ENCODE measurements around the gene ZNF629.

The ZNF629 gene

GRCh38 chr16:30764816-30765465 is 22.1 kb downstream of the ZNF629 start:
- no peak for DNase-seq (ENCODE audit: low spot score)
- no peak for TF ChIP-seq CTCF (IDR thresholded peaks at IDR 0.05)
- H3K27ac ChIP-seq, result no peak overlapping the region
- H3K4me3 ChIP-seq, result no peak overlapping the region

GRCh38 chr16:30764086-30764485 is 22.9 kb downstream of the ZNF629 start:
- Histone ChIP-seq H3K4me3 (no peak overlapping the region), H3K27ac (no peak overlapping the region)
- DNase-seq (ENCODE audit: low spot score), result no peak
- TF ChIP-seq CTCF (IDR thresholded peaks at IDR 0.05), result no peak

GRCh38 chr16:30762991-30763725 is 23.8 kb downstream of the ZNF629 start:
- TF ChIP-seq CTCF (IDR thresholded peaks at IDR 0.05), result no peak
- DNase-seq (ENCODE audit: low spot score), result no peak
- Histone ChIP-seq H3K4me3 (peak overlapping the region; percentile 92), H3K27ac (peak overlapping the region; percentile 90 to 97)

- peak within 1 kb of the TSS; percentile 92 for H3K4me3 ChIP-seq
- H3K27ac ChIP-seq, result peak within 1 kb of the TSS; percentile 90 to 97
- no peak for TF ChIP-seq CTCF (IDR thresholded peaks at IDR 0.05)
- peak; percentile 98 for DNase-seq (ENCODE audit: low spot score)
These were observed 24.8 kb downstream of the ZNF629 start, which contains the start of the genes CFAP119 and RNF40 for GRCh38 chr16:30761928-30762902. CFAP119 (minus strand) TSS chr16:30762062; CDS start chr16:30761748, 314 bp downstream. RNF40 (plus strand) TSS chr16:30762322; CDS start chr16:30762546, 224 bp downstream.

- Histone ChIP-seq H3K4me3 (peak overlapping the region; percentile 92), H3K27ac (peak overlapping the region in 1 of 2 donors; percentile 97)
- TF ChIP-seq CTCF (IDR thresholded peaks at IDR 0.05), result no peak
- no peak for DNase-seq (ENCODE audit: low spot score)
These were observed 25.5 kb downstream of the ZNF629 start for GRCh38 chr16:30761427-30761927.

GRCh38 chr16:30760577-30761426 is 26.2 kb downstream of the ZNF629 start:
- TF ChIP-seq CTCF (IDR thresholded peaks at IDR 0.05), result no peak
- Histone ChIP-seq H3K4me3 (peak overlapping the region; percentile 92), H3K27ac (peak overlapping the region in 1 of 2 donors; percentile 97)
- no peak for DNase-seq (ENCODE audit: low spot score)

Measured in coronary artery (tissue), 2 donors.